Activated B cell treated with CpG ODN at 0.5 μM for 24 hours (primary cell): ENCODE data around the gene VCPKMT. TPM values are rescaled to one million over a fixed set of nuclear protein-coding genes. Genes with fewer than 3 reads are reported as not detected.

Source experiments
- ATAC-seq: fragments of 200-7000 bp; cut with Tn5 transposase; one replicate; pipeline ENCODE4 v1.10.0; 2021; ENCODE audit warnings: low read depth, mild to moderate bottlenecking, moderate library complexity
- CTCF ChIA-PET: fragments of 350-600 bp; sonication (Branson Sonifier 250); formaldehyde crosslinking; loops from one replicate; lab custom pipeline; 2021; ENCODE audit warnings: antibody characterized with exemption; lab: Charles Lee
- POLR2A ChIA-PET: fragments of 350-600 bp; sonication (Branson Sonifier 250); formaldehyde crosslinking; loops from one replicate; lab custom pipeline; 2021; ENCODE audit warnings: antibody characterized with exemption; lab: Charles Lee
- DNase-seq: peaks from one replicate; pipeline ENCODE4 v3.0.0; 2022
- H3K27ac Mint-ChIP-seq: one replicate; pipeline ENCODE4 v1.8.0; 2020; ENCODE audit warnings: mixed read lengths
- H3K27me3 Mint-ChIP-seq: one replicate; pipeline ENCODE4 v1.8.0; 2021; ENCODE audit warnings: mixed read lengths
- H3K36me3 Mint-ChIP-seq: one replicate; pipeline ENCODE4 v1.8.0; 2021; ENCODE audit warnings: low read depth, mixed read lengths
- H3K4me1 Mint-ChIP-seq: one replicate; pipeline ENCODE4 v1.8.0; 2021; ENCODE audit warnings: mixed read lengths
- H3K4me3 Mint-ChIP-seq: one replicate; pipeline ENCODE4 v1.8.0; 2020; ENCODE audit warnings: mild to moderate bottlenecking, mixed read lengths
- H3K9me3 Mint-ChIP-seq: one replicate; pipeline ENCODE4 v1.8.0; 2020; ENCODE audit warnings: mixed read lengths
- intact Hi-C: fragments of 100-400 bp; cut with micrococcal nuclease; formaldehyde crosslinking; loops from one replicate; pipeline ENCODE4 v1.15.1; 2024
- total RNA-seq: library from RNA; stranded (reverse); gene quantifications from 2 replicates; pipeline ENCODE4 v1.2.3, GENCODE V29; 2022
- TF ChIP-seq, protein P1 (sequence below): fragments of 200-600 bp; IDR thresholded peaks from one replicate; pipeline ENCODE4 v1.8.0; 2022; ENCODE audit warnings: antibody characterized with exemption, mild to moderate bottlenecking

Gene VCPKMT
- total RNA-seq, 1 donor from 2014 or later = 20.8 TPM

DNA sequence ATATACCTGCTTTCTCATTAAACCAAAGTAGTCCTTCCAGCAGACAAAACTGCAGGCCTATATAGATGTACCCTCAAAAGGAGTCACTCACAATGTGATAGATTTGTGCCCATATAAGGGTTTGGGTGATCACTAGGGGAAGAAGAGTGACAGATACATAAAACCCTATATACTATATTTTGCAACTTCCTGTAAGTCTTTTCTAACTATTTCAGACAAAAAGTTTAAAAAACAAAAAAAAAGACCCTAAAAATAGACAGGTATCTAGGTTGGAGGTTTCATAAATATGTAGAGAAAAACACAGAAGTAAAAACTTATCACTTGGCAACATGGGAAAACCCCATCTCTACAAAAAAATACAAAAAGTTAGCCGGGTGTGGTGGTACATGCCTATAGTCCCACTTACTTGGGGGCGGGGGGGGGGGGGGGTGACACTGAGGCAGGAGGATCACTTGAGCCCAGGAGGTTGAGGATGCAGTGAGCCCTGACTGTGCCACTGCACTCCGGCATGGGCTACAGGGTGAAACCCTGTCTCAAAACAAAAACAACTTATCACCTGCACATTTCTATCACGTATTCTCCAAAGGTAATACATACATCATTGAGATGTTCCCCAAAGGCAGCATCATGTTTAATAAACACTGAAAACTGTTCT, 2.9 kb downstream of the VCPKMT start:
- intact Hi-C loops = loop anchor here (10.0 kb wide), 1 partner anchor 649 kb away; no protein-coding TSS in a partner anchor
- POLR2A ChIA-PET = interaction anchor here (0.6 to 6.1 kb wide), 4 partner anchors 22 to 261 kb away, joined by 3 to 84 read pairs (median 4); partner anchors contain the start of gene NEMF
- Mint-ChIP-seq H3K27ac (peak overlapping the region; percentile 80), H3K36me3 (peaks cover 71% of the 10 kb centered on the region), H3K4me1 (peaks cover 61% of the 10 kb centered on the region), H3K27me3 (no peaks in the 10 kb centered on the region), H3K9me3 (no peaks in the 10 kb centered on the region), H3K4me3 (peak overlapping the region; percentile 56)
- peak; percentile 7 for ATAC-seq
- TF ChIP-seq, protein P1, sequence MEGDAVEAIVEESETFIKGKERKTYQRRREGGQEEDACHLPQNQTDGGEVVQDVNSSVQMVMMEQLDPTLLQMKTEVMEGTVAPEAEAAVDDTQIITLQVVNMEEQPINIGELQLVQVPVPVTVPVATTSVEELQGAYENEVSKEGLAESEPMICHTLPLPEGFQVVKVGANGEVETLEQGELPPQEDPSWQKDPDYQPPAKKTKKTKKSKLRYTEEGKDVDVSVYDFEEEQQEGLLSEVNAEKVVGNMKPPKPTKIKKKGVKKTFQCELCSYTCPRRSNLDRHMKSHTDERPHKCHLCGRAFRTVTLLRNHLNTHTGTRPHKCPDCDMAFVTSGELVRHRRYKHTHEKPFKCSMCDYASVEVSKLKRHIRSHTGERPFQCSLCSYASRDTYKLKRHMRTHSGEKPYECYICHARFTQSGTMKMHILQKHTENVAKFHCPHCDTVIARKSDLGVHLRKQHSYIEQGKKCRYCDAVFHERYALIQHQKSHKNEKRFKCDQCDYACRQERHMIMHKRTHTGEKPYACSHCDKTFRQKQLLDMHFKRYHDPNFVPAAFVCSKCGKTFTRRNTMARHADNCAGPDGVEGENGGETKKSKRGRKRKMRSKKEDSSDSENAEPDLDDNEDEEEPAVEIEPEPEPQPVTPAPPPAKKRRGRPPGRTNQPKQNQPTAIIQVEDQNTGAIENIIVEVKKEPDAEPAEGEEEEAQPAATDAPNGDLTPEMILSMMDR = no peak
- no peak for DNase-seq
- CTCF ChIA-PET = interaction anchor here (1.2 to 3.0 kb wide), 3 partner anchors 234 to 261 kb away, joined by 3 to 11 read pairs (median 9); partner anchors contain the start of gene NEMF

DNA sequence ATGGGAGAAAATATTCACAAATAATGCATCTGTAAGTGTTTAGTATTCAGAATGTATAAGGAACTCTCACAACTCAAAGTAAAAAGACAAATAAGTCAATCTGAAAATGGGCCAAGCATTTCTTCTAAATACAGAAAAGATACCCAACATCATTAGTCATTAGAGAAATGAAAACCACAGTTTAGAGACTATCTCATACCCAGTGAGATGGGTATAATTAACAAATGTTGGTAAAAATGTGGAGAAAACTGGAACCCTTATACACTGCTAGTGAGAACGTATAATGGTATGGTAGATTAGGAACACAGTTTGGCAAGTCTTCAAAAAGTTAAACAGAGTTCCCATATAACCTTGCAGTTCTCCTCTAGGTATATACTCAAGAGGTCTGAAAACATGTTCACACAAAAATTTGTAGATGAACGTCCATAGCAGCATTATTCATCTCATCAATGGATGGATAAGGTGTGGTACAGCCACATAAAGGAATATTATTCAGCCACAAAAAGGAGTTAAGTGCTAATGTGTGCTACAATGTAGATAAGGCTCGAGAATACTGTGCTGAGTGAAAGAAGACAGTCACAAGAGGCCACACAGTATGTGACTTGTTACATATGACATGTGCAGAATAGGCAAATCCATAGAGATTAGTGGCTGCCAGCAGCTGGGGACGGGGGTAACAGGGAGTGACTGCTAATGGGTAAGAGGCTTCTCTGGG, 5.9 kb downstream of the VCPKMT start:
- ChIA-PET CTCF (no interaction called here), POLR2A (interaction anchor here (0.7 to 1.0 kb wide), 2 partner anchors 248 to 261 kb away, joined by 5 to 8 read pairs; no protein-coding TSS in a partner anchor)
- Mint-ChIP-seq H3K27me3 (no peaks in the 10 kb centered on the region), H3K4me1 (peaks cover 49% of the 10 kb centered on the region), H3K9me3 (no peaks in the 10 kb centered on the region), H3K4me3 (no peak overlapping the region), H3K27ac (peak overlapping the region; percentile 54), H3K36me3 (peaks cover 73% of the 10 kb centered on the region)
- DNase-seq = no peak
- TF ChIP-seq, protein P1 = no peak
- no peak for ATAC-seq
- intact Hi-C loops = loop anchor here (10.0 kb wide), 1 partner anchor 646 kb away; no protein-coding TSS in a partner anchor

DNA sequence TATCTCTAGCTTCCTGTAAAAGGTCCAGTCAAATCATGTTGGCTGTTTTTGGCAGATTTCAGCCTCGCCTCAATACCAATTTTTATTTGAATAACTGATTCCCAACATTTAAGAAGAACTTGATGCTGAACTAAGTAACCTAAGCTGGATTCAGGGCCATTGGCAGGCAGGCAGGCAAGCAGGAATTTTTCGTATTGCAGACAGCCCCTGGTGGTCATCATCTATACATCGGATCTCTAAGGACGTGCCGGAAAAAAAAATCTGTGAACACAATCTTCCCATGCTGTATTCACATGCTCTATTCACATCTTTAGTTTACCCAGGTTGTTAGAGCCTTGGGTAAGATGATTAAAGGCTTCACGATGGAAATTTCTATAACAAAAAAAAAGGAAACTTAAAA, 7.0 kb downstream of the VCPKMT start:
- TF ChIP-seq, protein P1 = no peak
- DNase-seq (no peak), ATAC-seq (no peak)
- Mint-ChIP-seq H3K27me3 (no peaks in the 10 kb centered on the region), H3K27ac (peak overlapping the region; percentile 20), H3K36me3 (peaks cover 67% of the 10 kb centered on the region), H3K9me3 (no peaks in the 10 kb centered on the region), H3K4me1 (peaks cover 46% of the 10 kb centered on the region), H3K4me3 (no peak overlapping the region)
- POLR2A ChIA-PET = interaction anchor here (1.1 to 1.7 kb wide), 2 partner anchors 248 to 257 kb away, joined by 3 to 5 read pairs; partner anchors contain the start of gene NEMF
- intact Hi-C loops = loop anchor here (1.0 kb wide), 1 partner anchor 256 kb away; no protein-coding TSS in a partner anchor
- CTCF ChIA-PET = interaction anchor here (1.1 kb wide), 1 partner anchor 257 kb away, joined by 4 read pairs; the partner anchor contains the start of gene NEMF

DNA sequence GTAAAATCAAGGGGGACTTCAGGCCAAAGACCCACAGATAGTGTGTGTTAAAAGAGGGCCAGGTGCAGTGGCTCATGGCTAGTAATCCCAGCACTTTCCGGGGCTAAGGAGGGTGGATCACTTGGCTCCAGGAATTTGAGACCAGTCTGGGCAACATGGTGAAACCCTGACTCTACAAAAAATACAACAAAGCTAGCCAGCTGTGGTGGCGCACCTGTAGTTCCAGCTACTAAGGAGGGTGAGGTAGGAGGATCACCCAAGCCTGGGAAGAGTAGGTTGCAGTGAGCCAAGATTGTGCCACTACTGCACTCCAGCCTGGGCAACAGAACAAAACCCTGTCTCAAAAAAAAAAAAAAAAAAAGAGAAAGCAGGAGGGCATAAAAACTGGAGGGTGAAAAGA, 8.5 kb downstream of the VCPKMT start:
- no peaks in the 10 kb centered on the region for H3K27me3 Mint-ChIP-seq
- H3K4me3 Mint-ChIP-seq = no peak overlapping the region
- intact Hi-C loops = no loop called here
- peaks cover 47% of the 10 kb centered on the region for H3K4me1 Mint-ChIP-seq
- no peak overlapping the region for H3K27ac Mint-ChIP-seq
- TF ChIP-seq, protein P1 = no peak
- ChIA-PET CTCF (interaction anchor here (1.6 to 2.9 kb wide), 2 partner anchors 246 to 256 kb away, joined by 5 to 9 read pairs; partner anchors contain the start of gene NEMF), POLR2A (interaction anchor here (0.7 to 1.7 kb wide), 7 partner anchors 22 to 486 kb away, joined by 3 to 13 read pairs (median 3); partner anchors contain the start of gene NEMF)
- H3K9me3 Mint-ChIP-seq = no peaks in the 10 kb centered on the region
- ATAC-seq = no peak
- no peak for DNase-seq
- H3K36me3 Mint-ChIP-seq = peaks cover 60% of the 10 kb centered on the region
